ENCODE measurements around the gene ACSL4.
"Not testable (repeated sequence)": the region's sequence is repeated elsewhere in the genome, so short reads cannot be mapped to it uniquely, and the experiment has no call there.

Gene ACSL4

GRCh38 chrX:109643687-109644086, 89.4 kb downstream of the ACSL4 start:
- in situ Hi-C loops (cut with HindIII; ENCODE audit: low pct_unique_long_range_greater_than_20kb, low sequenced_read_pairs) = no loop called here
- no peak for TF ChIP-seq JUND (IDR thresholded peaks at IDR 0.05; ENCODE audit: low read depth)
- DNase-seq (ENCODE audit: low read depth in 1 of 2, low spot score in 1 of 2) = no peak

- no peak for DNase-seq (ENCODE audit: low read depth in 1 of 2, low spot score in 1 of 2)
- TF ChIP-seq JUND (IDR thresholded peaks at IDR 0.05; ENCODE audit: low read depth) = no peak
- in situ Hi-C loops (cut with HindIII; ENCODE audit: low pct_unique_long_range_greater_than_20kb, low sequenced_read_pairs) = no loop called here
Observed at GRCh38 chrX:109638158-109638557, 94.9 kb downstream of the ACSL4 start.

GRCh38 chrX:109637477-109637876, 95.6 kb downstream of the ACSL4 start:
- in situ Hi-C loops (cut with HindIII; ENCODE audit: low pct_unique_long_range_greater_than_20kb, low sequenced_read_pairs); DNase-seq (ENCODE audit: low read depth in 1 of 2, low spot score in 1 of 2): not testable (repeated sequence)

GRCh38 chrX:109635146-109635545, 97.9 kb downstream of the ACSL4 start:
- in situ Hi-C loops (cut with HindIII; ENCODE audit: low pct_unique_long_range_greater_than_20kb, low sequenced_read_pairs) = no loop called here
- peak in 1 of 2 experiments; percentile 10 for DNase-seq (ENCODE audit: low read depth in 1 of 2, low spot score in 1 of 2)
- TF ChIP-seq JUND (IDR thresholded peaks at IDR 0.05; ENCODE audit: low read depth) = no peak

GRCh38 chrX:109632906-109633504, 100.1 kb downstream of the ACSL4 start:
- peak; percentile 9 to 27 for DNase-seq (ENCODE audit: low read depth in 1 of 2, low spot score in 1 of 2)
- no peak for TF ChIP-seq JUND (IDR thresholded peaks at IDR 0.05; ENCODE audit: low read depth)
- in situ Hi-C loops (cut with HindIII; ENCODE audit: low pct_unique_long_range_greater_than_20kb, low sequenced_read_pairs) = no loop called here

GRCh38 chrX:109629310-109629709, 103.7 kb downstream of the ACSL4 start:
- DNase-seq (ENCODE audit: low read depth in 1 of 2, low spot score in 1 of 2) = peak in 1 of 2 experiments; percentile 14
- no peak for TF ChIP-seq JUND (IDR thresholded peaks at IDR 0.05; ENCODE audit: low read depth)
- in situ Hi-C loops (cut with HindIII; ENCODE audit: low pct_unique_long_range_greater_than_20kb, low sequenced_read_pairs) = no loop called here

GRCh38 chrX:109626637-109627036, 106.4 kb downstream of the ACSL4 start:
- in situ Hi-C loops (cut with HindIII; ENCODE audit: low pct_unique_long_range_greater_than_20kb, low sequenced_read_pairs) = no loop called here
- no peak for TF ChIP-seq JUND (IDR thresholded peaks at IDR 0.05; ENCODE audit: low read depth)
- DNase-seq (ENCODE audit: low read depth in 1 of 2, low spot score in 1 of 2) = no peak

GRCh38 chrX:109624641-109625616, 108.1 kb downstream of the ACSL4 start, which contains the start of gene KCNE5:
KCNE5 (minus strand) TSS chrX:109625172; CDS start chrX:109625020, 152 bp downstream.
- in situ Hi-C loops (cut with HindIII; ENCODE audit: low pct_unique_long_range_greater_than_20kb, low sequenced_read_pairs) = no loop called here
- DNase-seq (ENCODE audit: low read depth in 1 of 2, low spot score in 1 of 2) = no peak
- no peak for TF ChIP-seq JUND (IDR thresholded peaks at IDR 0.05; ENCODE audit: low read depth)

GRCh38 chrX:109623997-109624396, 109.1 kb downstream of the ACSL4 start:
- DNase-seq (ENCODE audit: low read depth in 1 of 2, low spot score in 1 of 2) = no peak
- TF ChIP-seq JUND (IDR thresholded peaks at IDR 0.05; ENCODE audit: low read depth) = no peak
- in situ Hi-C loops (cut with HindIII; ENCODE audit: low pct_unique_long_range_greater_than_20kb, low sequenced_read_pairs) = no loop called here

GRCh38 chrX:109622270-109622669, 110.8 kb downstream of the ACSL4 start:
- in situ Hi-C loops (cut with HindIII; ENCODE audit: low pct_unique_long_range_greater_than_20kb, low sequenced_read_pairs) = no loop called here

GRCh38 chrX:109619771-109620170, 113.3 kb downstream of the ACSL4 start:
- no peak for TF ChIP-seq JUND (IDR thresholded peaks at IDR 0.05; ENCODE audit: low read depth)
- no peak for DNase-seq (ENCODE audit: low read depth in 1 of 2, low spot score in 1 of 2)
- in situ Hi-C loops (cut with HindIII; ENCODE audit: low pct_unique_long_range_greater_than_20kb, low sequenced_read_pairs) = no loop called here

More at GRCh38 chrX:109622270-109622669, 110.8 kb downstream of the ACSL4 start:
- DNase-seq (ENCODE audit: low read depth in 1 of 2, low spot score in 1 of 2) = no peak
- TF ChIP-seq JUND (IDR thresholded peaks at IDR 0.05; ENCODE audit: low read depth) = no peak

- no peak for DNase-seq (ENCODE audit: low read depth in 1 of 2, low spot score in 1 of 2)
Observed at GRCh38 chrX:109614951-109615350, 118.1 kb downstream of the ACSL4 start.

GRCh38 chrX:109601486-109601885, 131.6 kb downstream of the ACSL4 start:
- no peak for TF ChIP-seq JUND (IDR thresholded peaks at IDR 0.05; ENCODE audit: low read depth)
- in situ Hi-C loops (cut with HindIII; ENCODE audit: low pct_unique_long_range_greater_than_20kb, low sequenced_read_pairs) = no loop called here
- no peak for DNase-seq (ENCODE audit: low read depth in 1 of 2, low spot score in 1 of 2)

More at GRCh38 chrX:109614951-109615350, 118.1 kb downstream of the ACSL4 start:
- in situ Hi-C loops (cut with HindIII; ENCODE audit: low pct_unique_long_range_greater_than_20kb, low sequenced_read_pairs) = no loop called here
- no peak for TF ChIP-seq JUND (IDR thresholded peaks at IDR 0.05; ENCODE audit: low read depth)
